Heart left ventricle (tissue), 16 donors: ENCODE results near the gene MSL1. TPM values are rescaled to one million over a fixed set of nuclear protein-coding genes. Genes with fewer than 3 reads are reported as not detected.

Experiments used
- ATAC-seq, 4 donors: fragments of 200-7000 bp; cut with Tn5 transposase; one replicate each; pipeline ENCODE4 v1.9.1; 2020 to 2022; ENCODE audit warnings: moderate library complexity in 4 of 4, mild to moderate bottlenecking in 3 of 4, moderate number of reproducible peaks in 1 of 4
- DNase-seq, 5 donors: peaks; one replicate each; pipeline ENCODE4 v3.0.0-alpha.2; 2020
- H3K27ac ChIP-seq, 12 donors: fragments of 200-600 bp; sonication (generic) in 4 of 12; one replicate each; pipeline versions ENCODE4 v1.5.0 to v1.8.0; 2016 to 2022; ENCODE audit warnings: mild to moderate bottlenecking in 2 of 12
- H3K27me3 ChIP-seq, 9 donors: fragments of 200-600 bp; sonication (generic) in 2 of 9; one replicate each; pipeline versions ENCODE4 v1.5.1 to v1.8.0; 2016 to 2022; ENCODE audit warnings: mild to moderate bottlenecking in 3 of 9
- H3K36me3 ChIP-seq, 9 donors: fragments of 200-600 bp; sonication (generic) in 2 of 9; one replicate each; pipeline versions ENCODE4 v1.5.0 to v1.8.0; 2018 to 2022; ENCODE audit warnings: mild to moderate bottlenecking in 2 of 9
- H3K4me1 ChIP-seq, 12 donors: fragments of 200-600 bp; sonication (generic) in 4 of 12; one replicate each; pipeline versions ENCODE4 v1.5.0 to v1.8.0; 2016 to 2022; ENCODE audit warnings: mild to moderate bottlenecking in 3 of 12
- H3K4me3 ChIP-seq, 12 donors: fragments of 200-600 bp; sonication (generic) in 4 of 12; one replicate each; pipeline versions ENCODE4 v1.5.0 to v1.8.0; 2017 to 2022; ENCODE audit warnings: mild to moderate bottlenecking in 9 of 12, moderate library complexity in 4 of 12
- H3K9me3 ChIP-seq, 12 donors: fragments of 200-600 bp; sonication (generic) in 4 of 12; one replicate each; pipeline versions ENCODE4 v1.5.0 to v1.8.0; 2016 to 2022; ENCODE audit warnings: mild to moderate bottlenecking in 1 of 12
- CTCF ChIP-seq, 12 donors: fragments of 200-600 bp; sonication (generic) in 4 of 12; IDR thresholded peaks; one replicate each; pipeline versions ENCODE4 v1.5.0 to v1.8.0; 2018 to 2022; ENCODE audit warnings: antibody characterized with exemption in 12 of 12, mild to moderate bottlenecking in 5 of 12
- POLR2A ChIP-seq, 2 donors: fragments of 450-650 bp; IDR thresholded peaks; one replicate each; pipeline ENCODE4 v1.6.1; 2017; ENCODE audit warnings: antibody characterized with exemption in 2 of 2, mild to moderate bottlenecking in 2 of 2, moderate library complexity in 2 of 2
- WGBS, 4 donors: extraction: QIAGEN DNeasy Blood & Tissue Kit in 2 of 4; methylation state at CpG; one replicate each; pipeline versions ENCODE4 v1.1.5 to v1.1.7; 2013 to 2018; 5-methylcytosine and 5-hydroxymethylcytosine counted together
- intact Hi-C, 10 donors: fragments of 100-400 bp; cut with DNase I; formaldehyde crosslinking; loops; one replicate each; pipeline versions ENCODE4 v1.11.1 to v1.14.2; 2022
- polyA plus RNA-seq, 2 donors: library from polyadenylated mRNA; stranded (reverse); fragments of 200-250 nt; gene quantifications; one replicate each; pipeline ENCODE4 v1.2.3, GENCODE V29; 2013
- total RNA-seq, 9 donors: library from RNA; depleted of rRNA in 2 of 9; stranded (reverse); fragments of >200 nt in 2 of 9; fragmentation: NEBNext Ultra II Directional in 3 of 9; extraction: Animal tissue kit (Norgen Biotek cat#: 25700) in 3 of 9; gene quantifications; one replicate each; pipeline versions ENCODE4 v1.1.0 to v1.2.4, GENCODE V29; 2016 to 2023
- donor health status: ischemic (EF 13 %, LVEDD 7.1; RV severe dilation, severe dysfunction).
- donor health status: healthy with polysubstance abuse.
- donor health status: DM: no; HTN: yes; CAD: no.
- donor health status: DM: no; HTN: no; CAD: no.
- donor health status: ischemic (EF 25% LVEDD 6.9; RV normal size, moderate dysfunction).
- donor health status: ischemic (EF 25% LVEDD 5.7; RV mildly dilated, moderate dysfunction).
- donor health status: healthy.
- donor health status: DM: yes; HTN: yes; CAD: no.
- donor health status: ischemic (EF 35%, LVEDD 5.7; RV mildly dilated, moderate dysfunction).
- donor health status: nonischemic (EF 11% LVEDD 7.7; RV severe dilation, severe dysfunction).
- donor health status: DM: yes; HTN: yes; CAD: no.
- donor health status: PGD.
- donor health status: ischemic (EF 29% LVEDD 5.4; RV normal size, mild dysfunction).
- donor health status: nonischemic (EF 23%, LVEDD 6.1; RV moderate dilation, normal function).

Gene MSL1
- total and polyA plus RNA-seq, 11 donors, result 32.0 to 54.7 (median 45.1) TPM

DNA sequence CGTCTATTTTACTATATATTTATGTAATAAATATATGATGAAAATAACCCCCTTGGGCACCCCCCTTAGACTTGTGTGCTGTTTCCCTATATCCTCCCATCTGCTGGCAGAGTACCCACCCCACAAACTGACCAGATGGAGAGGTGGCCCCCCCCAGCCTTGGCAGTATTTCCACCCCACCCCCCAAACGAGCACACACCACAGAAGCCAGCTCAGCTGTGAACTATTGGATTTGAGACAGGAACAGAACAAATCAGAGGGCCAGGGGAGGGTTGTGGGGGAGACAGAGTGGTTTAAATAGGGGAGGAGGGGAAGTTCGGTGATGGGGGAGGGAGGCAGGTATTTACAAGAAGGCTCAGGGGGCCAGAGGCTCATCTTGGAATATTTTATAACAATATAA, 29.2 kb upstream of the MSL1 start:
- intact Hi-C loops, result loop anchor here in 2 of 10 donors (5.0 to 10.0 kb wide), 2 partner anchors 65 to 78 kb away; partner anchors contain the start of gene CSF3 (in 1 of the 2)
- ATAC-seq (peak in 1 of 4 donors; percentile 0), DNase-seq (peak in 2 of 5 donors; percentile 29 to 39)
- Histone ChIP-seq H3K27me3 (no peaks in the 10 kb centered on the region), H3K27ac (peak overlapping the region; percentile 86 to 100 (median 97)), H3K4me3 (peak overlapping the region in 1 of 12 donors; percentile 23), H3K4me1 (peaks cover 6 to 83% (median 68%) of the 10 kb centered on the region in 12 donors), H3K9me3 (no peaks in the 10 kb centered on the region), H3K36me3 (peaks cover 0 to 89% (median 71%) of the 10 kb centered on the region in 9 donors)
- TF ChIP-seq POLR2A (IDR thresholded peaks at IDR 0.05) (no peak), CTCF (IDR thresholded peaks at IDR 0.05) (no peak)
- WGBS, 4 donors, result 25 to 40% (median 30%) methylated on average over 3 of the region's 3 CpGs

DNA sequence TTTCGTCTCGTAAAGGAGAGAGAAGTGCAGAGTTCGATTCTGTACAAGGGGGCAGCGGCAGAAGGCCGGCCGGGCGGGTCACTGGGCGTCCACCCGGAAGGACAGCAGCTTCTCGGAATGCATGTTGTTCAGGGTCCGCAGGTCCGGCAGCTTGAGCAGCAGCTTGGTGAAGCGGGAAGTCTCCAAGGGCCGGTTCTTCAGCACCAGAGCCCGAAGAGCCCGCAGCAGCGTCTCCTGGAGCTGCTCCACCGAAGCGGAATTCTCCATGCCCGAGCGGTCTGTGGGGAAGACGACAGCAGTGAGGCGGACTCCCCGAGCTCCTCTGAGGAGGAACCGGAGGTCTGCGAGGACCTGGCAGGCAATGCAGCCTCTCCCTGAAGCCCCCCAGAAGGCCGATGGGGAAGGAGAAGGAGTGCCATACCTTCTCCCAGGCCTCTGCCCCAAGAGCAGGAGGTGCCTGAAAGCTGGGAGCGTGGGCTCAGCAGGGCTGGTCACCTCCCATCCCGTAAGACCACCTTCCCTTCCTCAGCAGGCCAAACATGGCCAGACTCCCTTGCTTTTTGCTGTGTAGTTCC, 28.7 kb upstream of the MSL1 start:
- Histone ChIP-seq H3K9me3 (no peaks in the 10 kb centered on the region), H3K4me3 (peak overlapping the region in 4 of 12 donors; percentile 1 to 23 (median 12)), H3K27me3 (no peaks in the 10 kb centered on the region), H3K4me1 (peaks cover 9 to 88% (median 73%) of the 10 kb centered on the region in 12 donors), H3K27ac (peak overlapping the region; percentile 86 to 100 (median 97)), H3K36me3 (peaks cover 0 to 89% (median 70%) of the 10 kb centered on the region in 9 donors)
- DNase-seq (peak in 2 of 5 donors; percentile 25 to 33), ATAC-seq (no peak)
- intact Hi-C loops, result loop anchor here in 2 of 10 donors (5.0 to 10.0 kb wide), 2 partner anchors 66 to 78 kb away; partner anchors contain the start of gene CSF3 (in 1 of the 2)
- TF ChIP-seq POLR2A (IDR thresholded peaks at IDR 0.05), result no peak
- no peak for TF ChIP-seq CTCF (IDR thresholded peaks at IDR 0.05)
- WGBS, 4 donors, result 52 to 72% (median 62%) methylated on average over 24 to 29 of the region's 29 CpGs

GRCh38 chr17:40093580-40094201, 28.1 kb upstream of the MSL1 start:
- ATAC-seq (peak; percentile 61 to 64 (median 63)), DNase-seq (peak in 4 of 5 donors; percentile 62 to 83 (median 72))
- Histone ChIP-seq H3K4me1 (peaks cover 15 to 94% (median 77%) of the 10 kb centered on the region in 12 donors), H3K27me3 (no peaks in the 10 kb centered on the region), H3K9me3 (no peaks in the 10 kb centered on the region), H3K36me3 (peaks cover 0 to 88% (median 66%) of the 10 kb centered on the region in 9 donors), H3K27ac (peak overlapping the region; percentile 86 to 100 (median 97)), H3K4me3 (peak overlapping the region in 4 of 12 donors; percentile 1 to 72 (median 20))
- 42 to 55% (median 49%) methylated on average over 9 to 16 of the region's 16 CpGs for WGBS, 4 donors
- intact Hi-C loops, result loop anchor here in 2 of 10 donors (5.0 to 10.0 kb wide), 2 partner anchors 66 to 79 kb away; partner anchors contain the start of gene CSF3 (in 1 of the 2)
- no peak for TF ChIP-seq POLR2A (IDR thresholded peaks at IDR 0.05)
- no peak for TF ChIP-seq CTCF (IDR thresholded peaks at IDR 0.05)

DNA sequence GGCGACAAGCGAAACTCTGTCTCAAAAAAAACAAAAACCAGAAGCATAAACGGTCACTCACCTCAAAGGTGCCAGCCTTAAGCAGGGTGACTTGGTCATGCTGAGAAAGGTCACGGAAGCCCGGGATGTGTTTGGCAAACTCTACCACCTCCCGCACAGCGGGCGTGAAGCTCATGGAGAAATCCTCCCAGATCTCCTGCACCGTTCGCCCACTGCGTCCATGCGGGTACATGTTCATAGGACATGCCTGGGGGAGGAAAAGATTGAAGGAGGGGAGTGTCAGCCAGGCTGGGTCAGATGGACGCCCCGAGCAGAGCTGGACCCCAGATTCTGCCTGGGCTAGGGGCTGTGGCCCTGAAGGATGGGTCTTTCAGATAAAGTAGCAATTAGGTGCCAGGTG, 26.9 kb upstream of the MSL1 start:
- ATAC-seq (no peak), DNase-seq (peak in 1 of 5 donors; percentile 28)
- H3K36me3 ChIP-seq, result peaks cover 0 to 77% (median 56%) of the 10 kb centered on the region in 9 donors
- peaks cover 15 to 89% (median 77%) of the 10 kb centered on the region in 12 donors for H3K4me1 ChIP-seq
- no peaks in the 10 kb centered on the region for H3K27me3 ChIP-seq
- intact Hi-C loops, result loop anchor here in 3 of 10 donors (5.0 to 10.0 kb wide), 3 partner anchors 33 to 80 kb away; partner anchors contain the start of genes CSF3 (in 1 of the 3) and THRA (in 1 of the 3)
- peak overlapping the region; percentile 86 to 100 (median 97) for H3K27ac ChIP-seq
- H3K9me3 ChIP-seq, result no peaks in the 10 kb centered on the region
- TF ChIP-seq POLR2A (IDR thresholded peaks at IDR 0.05) (no peak), CTCF (IDR thresholded peaks at IDR 0.05) (no peak)
- peak overlapping the region in 2 of 12 donors; percentile 72 to 87 for H3K4me3 ChIP-seq
- WGBS, 4 donors, result 65 to 82% (median 79%) methylated on average over 14 of the region's 14 CpGs
